PC-9 (cell line): ENCODE results near the gene PYM1. TPM values are rescaled to one million over a fixed set of nuclear protein-coding genes. Genes with fewer than 3 reads are reported as not detected.
A peak's percentile ranks its signal among the peaks of the same experiment; 100 is the strongest.

ENCODE experiments used
- BruUV-seq: library from RNA; stranded (reverse); fragments of 400-500 nt; replicated peaks from 2 replicates; lab custom pipeline; 2021; lab: Mats Ljungman, UMichigan
- CTCF ChIA-PET: fragments of 300-600 bp; sonication (Branson Sonifier 250); formaldehyde crosslinking; loops from one replicate; lab custom pipeline; 2022; ENCODE audit warnings: antibody characterized with exemption; lab: Charles Lee
- POLR2A ChIA-PET: fragments of 300-600 bp; sonication (Branson Sonifier 250); formaldehyde crosslinking; loops from one replicate; lab custom pipeline; 2022; ENCODE audit warnings: antibody characterized with exemption; ENCODE audit not compliant: unreplicated experiment; lab: Charles Lee
- DNase-seq, 2 experiments: peaks; one replicate each; pipeline versions ENCODE4 v3.0.0 to v3.0.0-alpha.2; 2015 to 2022; ENCODE audit warnings: mixed read lengths in 1 of 2
- H2AFZ ChIP-seq: fragments of 200-600 bp; sonication (generic); 2 replicates; pipeline ENCODE4 v1.8.1; 2017; ENCODE audit warnings: antibody characterized with exemption
- H3F3A ChIP-seq: fragments of 200-600 bp; sonication (generic); 2 replicates; pipeline ENCODE4 v1.8.1; 2017; ENCODE audit warnings: antibody characterized with exemption, mild to moderate bottlenecking, low read depth; ENCODE audit not compliant: insufficient read depth
- H3K27ac ChIP-seq: fragments of 200-600 bp; sonication (generic); 2 replicates; pipeline ENCODE4 v1.6.1; 2016; ENCODE audit warnings: mixed run types
- H3K27me3 ChIP-seq: fragments of 200-600 bp; sonication (generic); 2 replicates; pipeline ENCODE4 v1.6.1; 2016; ENCODE audit warnings: low read depth, mixed run types; ENCODE audit not compliant: insufficient read depth
- H3K36me3 ChIP-seq: fragments of 200-600 bp; sonication (generic); 2 replicates; pipeline ENCODE4 v1.6.1; 2016; ENCODE audit warnings: low read depth, mixed run types
- H3K4me1 ChIP-seq: fragments of 200-600 bp; sonication (generic); replicated peaks from 2 replicates; pipeline ENCODE4 v1.6.1; 2016; ENCODE audit warnings: mixed run types; ENCODE audit not compliant: insufficient read depth
- H3K4me2 ChIP-seq: fragments of 200-600 bp; sonication (generic); 2 replicates; pipeline ENCODE4 v1.6.1; 2017; ENCODE audit warnings: mixed run types
- H3K4me3 ChIP-seq: fragments of 200-600 bp; sonication (generic); 2 replicates; pipeline ENCODE4 v1.6.1; 2016; ENCODE audit warnings: mixed run types
- H3K79me2 ChIP-seq: fragments of 200-600 bp; sonication (generic); 2 replicates; pipeline ENCODE4 v1.6.1; 2017; ENCODE audit warnings: low read depth, mixed run types
- H3K9me2 ChIP-seq: fragments of 200-600 bp; sonication (generic); 2 replicates; pipeline ENCODE4 v1.8.1; 2017; ENCODE audit warnings: mild to moderate bottlenecking; ENCODE audit not compliant: insufficient read depth
- H3K9me3 ChIP-seq: fragments of 200-600 bp; sonication (generic); 2 replicates; pipeline ENCODE4 v1.8.1; 2016; ENCODE audit warnings: low read depth; ENCODE audit not compliant: insufficient read depth
- H4K20me1 ChIP-seq: fragments of 200-600 bp; sonication (generic); 2 replicates; pipeline ENCODE4 v1.8.1; 2017; ENCODE audit not compliant: insufficient read depth
- EZH2 ChIP-seq: fragments of 200-600 bp; sonication (generic); IDR thresholded peaks from 2 replicates; pipeline ENCODE4 v1.8.0; 2017; ENCODE audit warnings: antibody characterized with exemption, low read depth
- intact Hi-C: fragments of 100-400 bp; cut with micrococcal nuclease; formaldehyde crosslinking; loops from one replicate; pipeline ENCODE4 v1.10.0; 2022; ENCODE audit not compliant: unreplicated experiment
- total RNA-seq: library from RNA; stranded (reverse); gene quantifications from 2 replicates; pipeline ENCODE4 v1.2.3, GENCODE V29; 2021
- TF ChIP-seq, protein P1 (sequence below): fragments of 200-600 bp; sonication (generic); conservative IDR thresholded peaks from 2 replicates; pipeline ENCODE4 v1.6.1; 2017; ENCODE audit warnings: mixed run types, antibody characterized with exemption, mild to moderate bottlenecking, moderate library complexity

The PYM1 gene
- total RNA-seq, 1 experiment from 2014 or later, result 54.0 TPM

DNA sequence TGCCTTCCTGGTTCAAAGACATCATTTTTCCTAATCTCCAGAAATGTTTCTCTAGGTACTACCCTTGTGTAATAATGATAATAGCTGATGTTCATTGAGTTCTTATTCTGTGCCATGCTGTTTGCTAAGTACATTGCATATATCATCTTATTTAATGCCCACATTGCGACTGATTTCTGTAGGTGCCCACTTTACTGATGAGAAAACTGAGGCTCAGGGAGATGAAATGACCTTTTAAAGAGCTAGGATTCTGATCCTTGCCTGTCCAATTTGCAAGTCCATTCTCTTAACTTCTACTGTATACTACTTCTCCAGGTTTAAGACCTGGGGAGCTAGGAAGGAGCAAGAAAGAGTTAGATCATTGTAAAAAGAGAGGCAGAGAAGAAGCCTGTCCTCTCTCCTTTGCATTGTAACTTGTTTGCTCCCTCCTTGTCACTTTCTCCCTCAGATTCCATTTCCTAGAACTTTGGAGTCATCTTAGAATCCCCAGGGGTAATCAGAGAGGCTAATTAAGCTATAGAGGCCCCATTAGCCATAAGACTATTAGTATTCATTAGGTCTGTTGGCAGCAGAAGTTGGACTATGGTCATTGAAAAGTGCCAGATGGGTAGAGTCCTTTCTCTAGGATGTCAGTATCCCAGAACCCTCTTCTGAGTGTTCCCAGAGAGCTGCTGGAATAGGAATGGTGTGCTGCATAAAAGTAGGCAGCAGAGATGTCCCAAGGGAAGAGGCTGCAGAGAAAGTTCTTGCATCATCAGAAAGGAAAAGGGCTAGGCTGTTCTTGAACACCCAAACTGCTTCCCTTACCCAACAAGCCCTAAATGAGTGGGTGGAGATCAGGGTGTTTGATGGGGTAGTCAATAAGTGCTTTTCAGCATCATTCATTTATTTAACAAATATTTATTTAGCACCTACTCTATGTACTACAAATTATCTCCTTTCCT is 6.4 kb upstream of the PYM1 start:
- Histone ChIP-seq H3F3A (peaks cover 61% of the 10 kb centered on the region), H3K4me2 (peak overlapping the region; percentile 96), H3K9me2 (no peaks in the 10 kb centered on the region), H4K20me1 (peaks cover 6% of the 10 kb centered on the region; the same call in 1 of the 2 replicates), H3K36me3 (no peaks in the 10 kb centered on the region), H3K79me2 (peaks cover 22% of the 10 kb centered on the region), H3K4me1 (peaks cover 63% of the 10 kb centered on the region), H3K27me3 (no peaks in the 10 kb centered on the region), H3K9me3 (no peaks in the 10 kb centered on the region), H3K4me3 (peak overlapping the region; percentile 32; the same call in 1 of the 2 replicates), H2AFZ (no peak overlapping the region), H3K27ac (peak overlapping the region; percentile 80)
- DNase-seq, result no peak
- POLR2A ChIA-PET, result interaction anchor here (0.5 to 1.1 kb wide), 7 partner anchors 35 to 205 kb away, joined by 3 to 16 read pairs (median 6); partner anchors contain the start of genes ORMDL2 and SARNP
- BruUV-seq, result no TSS peak
- TF ChIP-seq, protein P1, sequence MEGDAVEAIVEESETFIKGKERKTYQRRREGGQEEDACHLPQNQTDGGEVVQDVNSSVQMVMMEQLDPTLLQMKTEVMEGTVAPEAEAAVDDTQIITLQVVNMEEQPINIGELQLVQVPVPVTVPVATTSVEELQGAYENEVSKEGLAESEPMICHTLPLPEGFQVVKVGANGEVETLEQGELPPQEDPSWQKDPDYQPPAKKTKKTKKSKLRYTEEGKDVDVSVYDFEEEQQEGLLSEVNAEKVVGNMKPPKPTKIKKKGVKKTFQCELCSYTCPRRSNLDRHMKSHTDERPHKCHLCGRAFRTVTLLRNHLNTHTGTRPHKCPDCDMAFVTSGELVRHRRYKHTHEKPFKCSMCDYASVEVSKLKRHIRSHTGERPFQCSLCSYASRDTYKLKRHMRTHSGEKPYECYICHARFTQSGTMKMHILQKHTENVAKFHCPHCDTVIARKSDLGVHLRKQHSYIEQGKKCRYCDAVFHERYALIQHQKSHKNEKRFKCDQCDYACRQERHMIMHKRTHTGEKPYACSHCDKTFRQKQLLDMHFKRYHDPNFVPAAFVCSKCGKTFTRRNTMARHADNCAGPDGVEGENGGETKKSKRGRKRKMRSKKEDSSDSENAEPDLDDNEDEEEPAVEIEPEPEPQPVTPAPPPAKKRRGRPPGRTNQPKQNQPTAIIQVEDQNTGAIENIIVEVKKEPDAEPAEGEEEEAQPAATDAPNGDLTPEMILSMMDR, result no peak
- no peak for TF ChIP-seq EZH2
- CTCF ChIA-PET, result interaction anchor here (1.0 kb wide), 1 partner anchor 62 kb away, joined by 3 read pairs; no protein-coding TSS in a partner anchor
- intact Hi-C loops, result no loop called here

DNA sequence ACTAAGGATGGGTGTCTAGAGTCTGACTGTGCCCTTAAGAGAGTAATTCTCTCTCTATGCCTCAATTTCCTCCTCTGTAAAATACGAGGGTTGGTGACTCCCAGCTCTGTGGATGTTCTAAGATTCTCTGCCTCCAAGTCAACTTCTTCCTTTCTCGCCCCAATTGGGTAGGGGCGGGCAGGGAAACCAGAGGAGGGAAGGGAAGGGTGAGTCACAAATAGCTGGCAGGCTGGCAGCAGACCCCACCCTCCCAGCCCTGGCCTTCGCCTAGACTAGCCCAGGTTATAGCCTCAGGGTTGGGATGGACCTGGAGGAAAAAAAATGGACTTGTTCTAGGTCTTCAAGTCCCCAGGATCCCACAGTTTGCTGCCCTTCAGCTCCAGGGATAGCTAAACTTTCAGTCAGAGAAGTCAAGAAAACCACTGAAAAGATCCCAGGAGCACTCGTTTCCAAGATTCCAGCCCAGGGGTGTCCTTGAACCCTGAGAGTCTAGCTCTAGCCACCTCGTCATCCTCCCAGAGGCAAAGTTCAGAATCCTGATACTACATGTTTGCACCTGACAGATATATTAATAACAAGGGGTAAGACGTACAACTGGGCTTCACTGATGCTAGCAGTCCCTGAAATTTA is 5.6 kb upstream of the PYM1 start:
- H3K79me2 ChIP-seq, result peaks cover 27% of the 10 kb centered on the region
- TF ChIP-seq, protein P1, result no peak
- TF ChIP-seq EZH2, result no peak
- peak overlapping the region; percentile 96 for H3K4me2 ChIP-seq
- intact Hi-C loops, result no loop called here
- H3K9me2 ChIP-seq, result no peaks in the 10 kb centered on the region
- H3K4me1 ChIP-seq, result peaks cover 69% of the 10 kb centered on the region
- no peaks in the 10 kb centered on the region for H3K9me3 ChIP-seq
- peak overlapping the region; percentile 80 for H3K27ac ChIP-seq
- CTCF ChIA-PET, result interaction anchor here (0.6 to 1.0 kb wide), 4 partner anchors 16 to 588 kb away, joined by 3 to 10 read pairs (median 6); partner anchors contain the start of gene RBMS2
- H3K27me3 ChIP-seq, result no peaks in the 10 kb centered on the region
- POLR2A ChIA-PET, result interaction anchor here (0.5 to 1.1 kb wide), 9 partner anchors 11 to 204 kb away, joined by 3 to 23 read pairs (median 11); partner anchors contain the start of genes ORMDL2 and SARNP
- H4K20me1 ChIP-seq, result peaks cover 6% of the 10 kb centered on the region; the same call in 1 of the 2 replicates
- DNase-seq, result peak; percentile 81 to 93
- H3F3A ChIP-seq, result peaks cover 67% of the 10 kb centered on the region
- BruUV-seq, result no TSS peak
- H3K36me3 ChIP-seq, result no peaks in the 10 kb centered on the region
- H2AFZ ChIP-seq, result peak overlapping the region; percentile 93
- peak overlapping the region; percentile 78; the same call in 1 of the 2 replicates for H3K4me3 ChIP-seq

DNA sequence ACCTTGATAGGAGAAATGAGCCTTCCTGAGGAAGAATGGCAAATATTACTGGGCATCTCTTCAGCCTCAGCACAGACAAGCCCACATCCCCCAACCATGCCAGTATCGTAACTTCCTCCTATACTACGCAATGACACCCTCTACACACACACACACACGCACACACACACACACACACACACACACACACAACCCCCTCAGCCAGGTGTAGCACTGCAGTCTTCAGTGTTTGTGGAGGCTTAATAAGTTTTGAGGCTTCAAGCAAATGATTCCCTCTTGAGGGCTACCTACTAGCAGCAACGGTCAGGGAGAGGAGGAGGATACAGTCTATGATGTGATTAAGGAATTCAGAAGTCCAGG is 4.8 kb upstream of the PYM1 start:
- Histone ChIP-seq H3K9me2 (no peaks in the 10 kb centered on the region), H4K20me1 (peaks cover 6% of the 10 kb centered on the region; the same call in 1 of the 2 replicates), H3K27me3 (no peaks in the 10 kb centered on the region), H3K4me1 (peaks cover 65% of the 10 kb centered on the region), H3K4me2 (peak overlapping the region; percentile 96), H3F3A (peaks cover 75% of the 10 kb centered on the region), H2AFZ (peak overlapping the region; percentile 93), H3K79me2 (peaks cover 27% of the 10 kb centered on the region), H3K9me3 (no peaks in the 10 kb centered on the region), H3K4me3 (peak overlapping the region; percentile 78), H3K36me3 (no peaks in the 10 kb centered on the region), H3K27ac (peak overlapping the region; percentile 80)
- no peak for TF ChIP-seq EZH2
- TF ChIP-seq, protein P1, result no peak
- ChIA-PET POLR2A (interaction anchor here (0.5 to 1.1 kb wide), 5 partner anchors 10 to 194 kb away, joined by 3 to 13 read pairs (median 9); partner anchors contain the start of genes ORMDL2, RAB5B and SARNP), CTCF (interaction anchor here (0.6 to 1.0 kb wide), 3 partner anchors 15 to 589 kb away, joined by 3 to 9 read pairs (median 3); partner anchors contain the start of gene RBMS2)
- intact Hi-C loops, result no loop called here
- TSS peak; percentile 72 for BruUV-seq
- DNase-seq, result no peak
